GM12864 (cell line): ENCODE data around the gene ZNF689.
A peak's percentile ranks its signal among the peaks of the same experiment; 100 is the strongest.

Experiments used
- DNase-seq: peaks from one replicate; pipeline ENCODE4 v3.0.0-alpha.2; 2011; ENCODE audit warnings: low read depth
- H3K4me3 ChIP-seq: 2 replicates; pipeline ENCODE4 v1.5.1; 2011; ENCODE audit warnings: mild to moderate bottlenecking, low read depth, low read length, control low read depth
- TF ChIP-seq, protein P1 (sequence below): IDR thresholded peaks from 2 replicates; pipeline ENCODE4 v1.5.1; 2011; ENCODE audit warnings: low read depth, mild to moderate bottlenecking, moderate library complexity, low read length, control low read depth, inconsistent platforms; ENCODE audit errors: missing control alignments

The ZNF689 gene

DNA sequence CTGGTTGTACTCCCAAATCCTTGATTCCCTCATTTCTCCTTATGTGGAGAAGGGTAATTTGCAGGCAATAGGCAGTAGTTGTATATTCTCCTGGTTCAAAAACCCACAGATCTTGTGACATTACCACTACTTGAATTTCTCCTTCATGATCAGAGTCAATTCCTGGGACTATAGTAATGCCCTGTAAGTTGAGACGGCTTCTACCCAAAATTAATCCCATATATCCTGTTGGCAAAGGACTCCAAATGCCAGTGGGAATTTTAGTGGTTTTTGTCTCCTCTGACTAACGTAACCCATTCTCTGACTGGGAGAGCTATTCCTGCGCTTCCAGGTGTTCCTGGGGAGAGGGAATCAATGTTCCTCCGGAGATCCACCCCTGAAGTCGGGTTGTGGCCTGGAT is 11.6 kb upstream of the ZNF689 start:
- H3K4me3 ChIP-seq, result no peak overlapping the region
- DNase-seq, result no peak
- TF ChIP-seq, protein P1, sequence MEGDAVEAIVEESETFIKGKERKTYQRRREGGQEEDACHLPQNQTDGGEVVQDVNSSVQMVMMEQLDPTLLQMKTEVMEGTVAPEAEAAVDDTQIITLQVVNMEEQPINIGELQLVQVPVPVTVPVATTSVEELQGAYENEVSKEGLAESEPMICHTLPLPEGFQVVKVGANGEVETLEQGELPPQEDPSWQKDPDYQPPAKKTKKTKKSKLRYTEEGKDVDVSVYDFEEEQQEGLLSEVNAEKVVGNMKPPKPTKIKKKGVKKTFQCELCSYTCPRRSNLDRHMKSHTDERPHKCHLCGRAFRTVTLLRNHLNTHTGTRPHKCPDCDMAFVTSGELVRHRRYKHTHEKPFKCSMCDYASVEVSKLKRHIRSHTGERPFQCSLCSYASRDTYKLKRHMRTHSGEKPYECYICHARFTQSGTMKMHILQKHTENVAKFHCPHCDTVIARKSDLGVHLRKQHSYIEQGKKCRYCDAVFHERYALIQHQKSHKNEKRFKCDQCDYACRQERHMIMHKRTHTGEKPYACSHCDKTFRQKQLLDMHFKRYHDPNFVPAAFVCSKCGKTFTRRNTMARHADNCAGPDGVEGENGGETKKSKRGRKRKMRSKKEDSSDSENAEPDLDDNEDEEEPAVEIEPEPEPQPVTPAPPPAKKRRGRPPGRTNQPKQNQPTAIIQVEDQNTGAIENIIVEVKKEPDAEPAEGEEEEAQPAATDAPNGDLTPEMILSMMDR, result no peak

GRCh38 chr16:30620169-30620568 is 10.0 kb upstream of the ZNF689 start:
- TF ChIP-seq, protein P1, result no peak
- no peak for DNase-seq
- H3K4me3 ChIP-seq, result no peak overlapping the region

- no peak overlapping the region for H3K4me3 ChIP-seq
- TF ChIP-seq, protein P1, result no peak
- no peak for DNase-seq
Observed at GRCh38 chr16:30619638-30620037, 9.4 kb upstream of the ZNF689 start.

DNA sequence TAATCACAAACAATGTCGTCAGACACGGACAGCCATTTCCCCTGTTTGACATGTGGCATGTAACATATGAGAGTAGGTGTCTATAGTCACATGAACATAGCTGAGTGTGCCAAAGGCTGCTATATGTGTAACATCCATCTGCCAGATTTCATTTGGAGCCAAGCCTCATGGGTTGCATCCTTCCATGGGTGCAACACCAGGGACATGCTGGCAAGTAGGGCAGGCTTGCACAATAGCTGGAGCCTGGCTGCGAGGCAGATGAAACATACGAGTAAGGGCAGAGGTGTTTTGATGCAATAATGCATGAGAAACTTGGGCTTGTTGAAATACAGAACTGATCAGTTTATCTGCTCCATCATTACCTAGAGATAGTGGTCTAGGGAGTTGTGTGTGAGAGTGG is 9.0 kb upstream of the ZNF689 start:
- DNase-seq, result no peak
- TF ChIP-seq, protein P1, result no peak
- H3K4me3 ChIP-seq, result no peak overlapping the region

GRCh38 chr16:30615358-30616091 is 5.3 kb upstream of the ZNF689 start:
- peak; percentile 38 for DNase-seq
- no peak overlapping the region for H3K4me3 ChIP-seq
- TF ChIP-seq, protein P1, result peak; percentile 88

GRCh38 chr16:30609002-30609925 is 925 bp downstream of the ZNF689 start:
- TF ChIP-seq, protein P1, result no peak
- H3K4me3 ChIP-seq, result peak overlapping the region; percentile 93
- DNase-seq, result no peak

GRCh38 chr16:30606004-30606403 is 4.2 kb downstream of the ZNF689 start:
- no peak for DNase-seq
- no peak overlapping the region for H3K4me3 ChIP-seq
- TF ChIP-seq, protein P1, result no peak
